HepG2 (cell line): Measurements from ENCODE around the gene DPYD.

ENCODE experiments used
- EP300 ChIP-seq, 3 experiments: sonication (generic) in 1 of 3; formaldehyde crosslinking in 1 of 3; IDR thresholded peaks; 2 replicates each; pipeline versions ENCODE4 v1.5.1 to v1.6.1; 2011 to 2020; ENCODE audit warnings: low read depth in 2 of 3, low read length in 2 of 3, borderline replicate concordance in 1 of 3, improper control_type of control experiment in 1 of 3, mild to moderate bottlenecking in 1 of 3, missing genetic modification reagents in 1 of 3, moderate library complexity in 1 of 3
- HDAC2 ChIP-seq: sonication (generic); formaldehyde crosslinking; IDR thresholded peaks from 2 replicates; pipeline ENCODE4 v1.4.0; 2020; ENCODE audit warnings: missing genetic modification reagents
- HNRNPH1 ChIP-seq: fragments of 200-400 bp; formaldehyde crosslinking; optimal IDR thresholded peaks from 2 replicates; pipeline ENCODE3; 2017; ENCODE audit warnings: mild to moderate bottlenecking, low read depth, low read length
- MED13 ChIP-seq: sonication (generic); formaldehyde crosslinking; IDR thresholded peaks from 2 replicates; pipeline ENCODE4 v1.5.0; 2020; ENCODE audit warnings: missing genetic modification reagents
- PHF8 ChIP-seq: sonication (generic); formaldehyde crosslinking; IDR thresholded peaks from 2 replicates; pipeline ENCODE4 v1.5.0; 2020; ENCODE audit warnings: missing genetic modification reagents
- TF ChIP-seq, protein P1 (sequence below): sonication (generic); formaldehyde crosslinking; IDR thresholded peaks from 2 replicates; pipeline ENCODE4 v1.5.0; 2020; ENCODE audit warnings: mild to moderate bottlenecking, missing genetic modification reagents, moderate library complexity

DNA sequence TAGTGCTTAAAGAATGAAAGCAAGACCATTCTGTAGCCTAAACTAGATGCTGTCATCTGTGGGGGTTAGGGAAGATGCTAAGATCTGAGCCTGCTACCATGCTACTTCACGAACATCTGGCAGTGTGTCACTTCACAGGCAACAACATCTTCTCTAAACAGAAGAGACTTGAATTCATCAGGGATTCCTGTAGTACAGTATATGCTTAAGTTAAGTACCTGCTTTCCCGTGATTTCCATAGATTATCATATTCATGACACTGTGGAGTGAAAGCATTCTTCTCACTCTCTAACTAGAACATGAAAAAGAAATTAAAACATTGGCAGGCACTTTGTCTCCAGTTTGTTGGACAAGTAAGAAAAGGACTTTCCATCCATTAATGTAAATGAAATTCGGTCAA, 808.4 kb downstream of the DPYD start:
- no peak for TF ChIP-seq HNRNPH1
- TF ChIP-seq, protein P1, sequence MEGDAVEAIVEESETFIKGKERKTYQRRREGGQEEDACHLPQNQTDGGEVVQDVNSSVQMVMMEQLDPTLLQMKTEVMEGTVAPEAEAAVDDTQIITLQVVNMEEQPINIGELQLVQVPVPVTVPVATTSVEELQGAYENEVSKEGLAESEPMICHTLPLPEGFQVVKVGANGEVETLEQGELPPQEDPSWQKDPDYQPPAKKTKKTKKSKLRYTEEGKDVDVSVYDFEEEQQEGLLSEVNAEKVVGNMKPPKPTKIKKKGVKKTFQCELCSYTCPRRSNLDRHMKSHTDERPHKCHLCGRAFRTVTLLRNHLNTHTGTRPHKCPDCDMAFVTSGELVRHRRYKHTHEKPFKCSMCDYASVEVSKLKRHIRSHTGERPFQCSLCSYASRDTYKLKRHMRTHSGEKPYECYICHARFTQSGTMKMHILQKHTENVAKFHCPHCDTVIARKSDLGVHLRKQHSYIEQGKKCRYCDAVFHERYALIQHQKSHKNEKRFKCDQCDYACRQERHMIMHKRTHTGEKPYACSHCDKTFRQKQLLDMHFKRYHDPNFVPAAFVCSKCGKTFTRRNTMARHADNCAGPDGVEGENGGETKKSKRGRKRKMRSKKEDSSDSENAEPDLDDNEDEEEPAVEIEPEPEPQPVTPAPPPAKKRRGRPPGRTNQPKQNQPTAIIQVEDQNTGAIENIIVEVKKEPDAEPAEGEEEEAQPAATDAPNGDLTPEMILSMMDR (CRISPR knock-in tag) = no peak
- TF ChIP-seq HDAC2 (CRISPR knock-in tag) = no peak
- TF ChIP-seq EP300 (IDR thresholded peaks at IDR 0.05; ENCODE audit: low read depth in 2 of 2, low read length in 2 of 2) = no peak
- no peak for TF ChIP-seq EP300 (CRISPR knock-in tag; IDR thresholded peaks at IDR 0.05; ENCODE audit: borderline replicate concordance)
- TF ChIP-seq PHF8 (CRISPR knock-in tag) = no peak
- no peak for TF ChIP-seq MED13 (CRISPR knock-in tag)
